Measurements from ENCODE around the gene ELMO3.

Gene ELMO3

GRCh38 chr16:67196881-67197280 lies 2.0 kb upstream of the ELMO3 start:
- peaks cover 9% of the 10 kb centered on the region for H3K4me1 ChIP-seq (ENCODE audit: control insufficient read depth, low read length)
- H3K27me3 ChIP-seq (ENCODE audit: control insufficient read depth, low read length): no peaks in the 10 kb centered on the region
- no peak overlapping the region for H3K4me3 ChIP-seq (ENCODE audit: low read length)
- no peaks in the 10 kb centered on the region for H3K9me2 ChIP-seq (replicated peaks; ENCODE audit: control insufficient read depth, low read length)
- H3K9me3 ChIP-seq (ENCODE audit: control insufficient read depth, insufficient read depth, low read length): no peaks in the 10 kb centered on the region
- no peak overlapping the region for H3K4me2 ChIP-seq (ENCODE audit: low read length)
- H4K20me1 ChIP-seq (ENCODE audit: control insufficient read depth, insufficient read depth, low read depth, low read length): peaks cover 3% of the 10 kb centered on the region
- H3K36me3 ChIP-seq (ENCODE audit: control insufficient read depth, low read length): peaks cover 88% of the 10 kb centered on the region
- no peak overlapping the region for H3K27ac ChIP-seq (ENCODE audit: low read depth, low read length)
- TF ChIP-seq EZH2phosphoT487 (IDR thresholded peaks at IDR 0.05; ENCODE audit: borderline replicate concordance, low read length): no peak
- no peak for TF ChIP-seq CTCF (IDR thresholded peaks at IDR 0.05; ENCODE audit: low read depth, low read length, poor library complexity, severe bottlenecking)
- no peaks in the 10 kb centered on the region for H3F3A ChIP-seq (ENCODE audit: control insufficient read depth, insufficient read depth)
- peaks cover 35% of the 10 kb centered on the region for H3K79me2 ChIP-seq (ENCODE audit: control insufficient read depth, low read length)

GRCh38 chr16:67197704-67198103 lies 1.2 kb upstream of the ELMO3 start:
- no peaks in the 10 kb centered on the region for H3K27me3 ChIP-seq (ENCODE audit: control insufficient read depth, low read length)
- no peaks in the 10 kb centered on the region for H3F3A ChIP-seq (ENCODE audit: control insufficient read depth, insufficient read depth)
- no peak overlapping the region for H3K4me2 ChIP-seq (ENCODE audit: low read length)
- no peak overlapping the region for H3K27ac ChIP-seq (ENCODE audit: low read depth, low read length)
- H3K9me2 ChIP-seq (replicated peaks; ENCODE audit: control insufficient read depth, low read length): no peaks in the 10 kb centered on the region
- H3K4me3 ChIP-seq (ENCODE audit: low read length): no peak overlapping the region
- H3K4me1 ChIP-seq (ENCODE audit: control insufficient read depth, low read length): peaks cover 9% of the 10 kb centered on the region
- peaks cover 90% of the 10 kb centered on the region for H3K36me3 ChIP-seq (ENCODE audit: control insufficient read depth, low read length)
- H4K20me1 ChIP-seq (ENCODE audit: control insufficient read depth, insufficient read depth, low read depth, low read length): peaks cover 3% of the 10 kb centered on the region
- H3K9me3 ChIP-seq (ENCODE audit: control insufficient read depth, insufficient read depth, low read length): no peaks in the 10 kb centered on the region
- no peak for TF ChIP-seq CTCF (IDR thresholded peaks at IDR 0.05; ENCODE audit: low read depth, low read length, poor library complexity, severe bottlenecking)
- TF ChIP-seq EZH2phosphoT487 (IDR thresholded peaks at IDR 0.05; ENCODE audit: borderline replicate concordance, low read length): no peak
- peaks cover 27% of the 10 kb centered on the region for H3K79me2 ChIP-seq (ENCODE audit: control insufficient read depth, low read length)

- Histone ChIP-seq H3K4me1 (ENCODE audit: control insufficient read depth, low read length) (peaks cover 6% of the 10 kb centered on the region), H3F3A (ENCODE audit: control insufficient read depth, insufficient read depth) (no peaks in the 10 kb centered on the region), H3K27me3 (ENCODE audit: control insufficient read depth, low read length) (no peaks in the 10 kb centered on the region), H3K9me2 (replicated peaks; ENCODE audit: control insufficient read depth, low read length) (no peaks in the 10 kb centered on the region), H3K9me3 (ENCODE audit: control insufficient read depth, insufficient read depth, low read length) (no peaks in the 10 kb centered on the region), H4K20me1 (ENCODE audit: control insufficient read depth, insufficient read depth, low read depth, low read length) (peaks cover 3% of the 10 kb centered on the region; the same call in 1 of the 2 replicates), H3K27ac (ENCODE audit: low read depth, low read length) (no peak overlapping the region), H3K4me2 (ENCODE audit: low read length) (no peak overlapping the region), H3K79me2 (ENCODE audit: control insufficient read depth, low read length) (peaks cover 21% of the 10 kb centered on the region), H3K4me3 (ENCODE audit: low read length) (no peak overlapping the region), H3K36me3 (ENCODE audit: control insufficient read depth, low read length) (peaks cover 90% of the 10 kb centered on the region)
- TF ChIP-seq EZH2phosphoT487 (IDR thresholded peaks at IDR 0.05; ENCODE audit: borderline replicate concordance, low read length): no peak
- TF ChIP-seq CTCF (IDR thresholded peaks at IDR 0.05; ENCODE audit: low read depth, low read length, poor library complexity, severe bottlenecking): peak; percentile 80
These were observed 645 bp upstream of the ELMO3 start for GRCh38 chr16:67198238-67198734.
